Trophoblast cell (in vitro differentiated cells and primary cell): ENCODE results near the gene TLR2.

Experiments used
- DNase-seq, 2 donors: peaks; one replicate each; pipeline ENCODE4 v3.0.0-alpha.2; 2016
- H2AFZ ChIP-seq: 2 replicates; pipeline ENCODE4 v1.6.1; 2013; ENCODE audit warnings: low read length, moderate library complexity, mild to moderate bottlenecking; ENCODE audit not compliant: insufficient read depth, poor library complexity
- H2AK5ac ChIP-seq: 2 replicates; pipeline ENCODE4 v1.6.1; 2013; ENCODE audit warnings: mild to moderate bottlenecking, low read length
- H2BK120ac ChIP-seq: 2 replicates; pipeline ENCODE4 v1.6.1; 2013; ENCODE audit warnings: low read length, mild to moderate bottlenecking, moderate library complexity; ENCODE audit not compliant: insufficient read depth, poor library complexity
- H2BK12ac ChIP-seq: 2 replicates; pipeline ENCODE4 v1.6.1; 2013; ENCODE audit warnings: mild to moderate bottlenecking, low read length, moderate library complexity
- H2BK5ac ChIP-seq: 2 replicates; pipeline ENCODE4 v1.6.1; 2013; ENCODE audit warnings: low read length, low read depth, moderate library complexity, mild to moderate bottlenecking; ENCODE audit not compliant: poor library complexity
- H3K14ac ChIP-seq: 2 replicates; pipeline ENCODE4 v1.6.1; 2013; ENCODE audit warnings: mild to moderate bottlenecking, low read length
- H3K18ac ChIP-seq: 2 replicates; pipeline ENCODE4 v1.6.1; 2013; ENCODE audit warnings: mild to moderate bottlenecking, low read length
- H3K23ac ChIP-seq: 2 replicates; pipeline ENCODE4 v1.6.1; 2013; ENCODE audit warnings: low read length
- H3K27ac ChIP-seq: 2 replicates; pipeline ENCODE4 v1.5.1; 2013; ENCODE audit warnings: low read depth, mild to moderate bottlenecking, inconsistent platforms, low read length, moderate library complexity
- H3K27me3 ChIP-seq: 2 replicates; pipeline ENCODE4 v1.6.1; 2013; ENCODE audit warnings: inconsistent platforms, mild to moderate bottlenecking, low read length, moderate library complexity; ENCODE audit not compliant: insufficient read depth
- H3K36me3 ChIP-seq, 2 experiments: 1 replicate in 1 of 2; 2 replicates in 1 of 2; pipeline ENCODE4 v1.6.1; 2013; ENCODE audit warnings: low read length in 2 of 2, mild to moderate bottlenecking in 2 of 2, moderate library complexity in 1 of 2; ENCODE audit not compliant: insufficient read depth in 2 of 2, control insufficient read depth in 1 of 2
- H3K4ac ChIP-seq: 2 replicates; pipeline ENCODE4 v1.6.1; 2013; ENCODE audit warnings: low read depth, mild to moderate bottlenecking, low read length, moderate library complexity
- H3K4me1 ChIP-seq, 2 experiments: 1 replicate in 1 of 2; 2 replicates in 1 of 2; pipeline ENCODE4 v1.6.1; 2013; ENCODE audit warnings: low read length in 2 of 2, mild to moderate bottlenecking in 2 of 2, moderate library complexity in 1 of 2; ENCODE audit not compliant: insufficient read depth in 2 of 2, control insufficient read depth in 1 of 2
- H3K4me2 ChIP-seq: 2 replicates; pipeline ENCODE4 v1.6.1; 2013; ENCODE audit warnings: inconsistent platforms, mild to moderate bottlenecking, low read length, moderate library complexity
- H3K4me3 ChIP-seq: 2 replicates; pipeline ENCODE4 v1.5.1; 2013; ENCODE audit warnings: mild to moderate bottlenecking, low read depth, low read length, inconsistent platforms
- H3K79me1 ChIP-seq: one replicate; pipeline ENCODE4 v1.6.1; 2013; ENCODE audit warnings: low read length
- H3K79me2 ChIP-seq: 2 replicates; pipeline ENCODE4 v1.6.1; 2013; ENCODE audit warnings: low read length, mild to moderate bottlenecking; ENCODE audit not compliant: control insufficient read depth, insufficient read depth, poor library complexity
- H3K9ac ChIP-seq: 2 replicates; pipeline ENCODE4 v1.6.1; 2013; ENCODE audit warnings: mild to moderate bottlenecking, low read length
- H3K9me3 ChIP-seq: 2 replicates; pipeline ENCODE4 v1.6.1; 2013; ENCODE audit warnings: low read depth, mild to moderate bottlenecking, control low read depth, inconsistent platforms, low read length; ENCODE audit not compliant: insufficient read depth
- H4K12ac ChIP-seq: 2 replicates; pipeline ENCODE4 v1.6.1; 2013; ENCODE audit warnings: low read depth, mild to moderate bottlenecking, low read length, moderate library complexity
- H4K8ac ChIP-seq: 2 replicates; pipeline ENCODE4 v1.6.1; 2013; ENCODE audit warnings: low read depth, mild to moderate bottlenecking, low read length, moderate library complexity
- H4K91ac ChIP-seq: one replicate; pipeline ENCODE4 v1.6.1; 2013; ENCODE audit warnings: low read depth, mild to moderate bottlenecking, low read length, moderate library complexity
- WGBS: extraction: QIAGEN DNeasy Blood & Tissue Kit; methylation state at CpG from one replicate; pipeline ENCODE4 v1.1.7; 2013; ENCODE audit warnings: missing lambda C conversion rate; ENCODE audit not compliant: insufficient read length, insufficient coverage; ENCODE audit errors: extremely low coverage; 5-methylcytosine and 5-hydroxymethylcytosine counted together

Gene TLR2

GRCh38 chr4:153683763-153684181 is 308 bp upstream of the TLR2 start:
- peaks cover 5% of the 10 kb centered on the region for H3K9me3 ChIP-seq

DNA sequence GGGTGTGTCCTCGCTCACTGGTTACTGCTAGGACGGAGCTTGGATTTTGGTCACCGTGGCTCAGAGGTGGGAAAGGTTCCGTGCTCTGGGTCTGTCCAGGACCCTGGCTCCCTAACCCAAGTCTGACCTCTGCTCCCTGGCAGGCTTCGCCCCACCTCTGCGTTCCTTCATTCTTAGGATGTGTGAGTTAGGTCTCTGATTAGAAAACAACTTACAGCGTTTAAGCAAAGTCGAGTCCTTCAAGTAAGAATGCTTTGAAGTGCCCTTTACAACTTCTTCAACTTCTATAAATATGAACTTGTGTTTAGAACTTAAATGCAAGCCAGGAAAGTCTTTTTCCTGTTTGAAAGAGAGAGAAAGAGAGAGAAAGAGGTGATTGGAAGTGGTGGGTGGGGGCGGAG is 891 bp downstream of the TLR2 start:
- no CpG with 5 or more reads among the region's 9 CpGs for WGBS
- Histone ChIP-seq H3K4me3 (peak overlapping the region; percentile 61), H3K27ac (no peak overlapping the region), H3K14ac (no peak overlapping the region), H4K12ac (no peak overlapping the region), H2BK120ac (no peak overlapping the region), H2BK12ac (no peak overlapping the region), H3K27me3 (peaks cover 21% of the 10 kb centered on the region), H3K4me2 (peak overlapping the region; percentile 94), H3K9ac (no peak overlapping the region), H3K4me1 (peaks cover 11 to 13% of the 10 kb centered on the region in 2 experiments), H3K18ac (no peak overlapping the region), H3K36me3 (no peaks in the 10 kb centered on the region), H3K4ac (no peak overlapping the region), H3K79me2 (no peaks in the 10 kb centered on the region), H3K9me3 (peaks cover 5% of the 10 kb centered on the region), H3K79me1 (no peaks in the 10 kb centered on the region), H2BK5ac (no peak overlapping the region), H4K8ac (no peak overlapping the region), H3K23ac (no peak overlapping the region), H2AK5ac (no peak overlapping the region), H2AFZ (no peak overlapping the region), H4K91ac (no peak overlapping the region)
- no peak for DNase-seq

More at GRCh38 chr4:153683763-153684181, 308 bp upstream of the TLR2 start:
- Histone ChIP-seq H3K79me2 (no peaks in the 10 kb centered on the region), H3K14ac (no peak overlapping the region), H2BK5ac (no peak overlapping the region), H3K23ac (no peak overlapping the region), H3K4me2 (peak overlapping the region; percentile 94), H3K36me3 (no peaks in the 10 kb centered on the region), H3K27me3 (peaks cover 21% of the 10 kb centered on the region), H2AFZ (peak overlapping the region; percentile 57), H3K4ac (no peak overlapping the region), H3K79me1 (no peaks in the 10 kb centered on the region), H4K8ac (no peak overlapping the region), H3K4me1 (peaks cover 11 to 13% of the 10 kb centered on the region in 2 experiments), H3K27ac (no peak overlapping the region), H4K91ac (no peak overlapping the region), H3K18ac (no peak overlapping the region), H2AK5ac (no peak overlapping the region), H2BK120ac (no peak overlapping the region), H2BK12ac (no peak overlapping the region), H3K9ac (no peak overlapping the region), H4K12ac (no peak overlapping the region), H3K4me3 (peak overlapping the region; percentile 61)
- no CpG with 5 or more reads among the region's 27 CpGs for WGBS
- no peak for DNase-seq

DNA sequence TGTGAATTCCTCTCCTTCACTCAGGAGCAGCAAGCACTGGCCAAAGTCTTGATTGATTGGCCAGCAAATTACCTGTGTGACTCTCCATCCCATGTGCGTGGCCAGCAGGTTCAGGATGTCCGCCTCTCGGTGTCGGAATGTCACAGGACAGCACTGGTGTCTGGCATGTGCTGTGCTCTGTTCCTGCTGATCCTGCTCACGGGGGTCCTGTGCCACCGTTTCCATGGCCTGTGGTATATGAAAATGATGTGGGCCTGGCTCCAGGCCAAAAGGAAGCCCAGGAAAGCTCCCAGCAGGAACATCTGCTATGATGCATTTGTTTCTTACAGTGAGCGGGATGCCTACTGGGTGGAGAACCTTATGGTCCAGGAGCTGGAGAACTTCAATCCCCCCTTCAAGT is 20.4 kb downstream of the TLR2 start:
- no CpG with 5 or more reads among the region's 7 CpGs for WGBS
- H3K79me2 ChIP-seq: no peaks in the 10 kb centered on the region
- no peak overlapping the region for H2BK5ac ChIP-seq

GRCh38 chr4:153705743-153706468 is 21.8 kb downstream of the TLR2 start:
- Histone ChIP-seq H3K4ac (no peak overlapping the region), H2BK12ac (no peak overlapping the region), H3K27me3 (no peaks in the 10 kb centered on the region), H2BK120ac (no peak overlapping the region), H3K18ac (no peak overlapping the region), H3K79me1 (no peaks in the 10 kb centered on the region), H3K79me2 (no peaks in the 10 kb centered on the region), H4K91ac (no peak overlapping the region), H4K8ac (no peak overlapping the region), H3K36me3 (no peaks in the 10 kb centered on the region), H3K23ac (no peak overlapping the region), H3K4me2 (no peak overlapping the region), H4K12ac (no peak overlapping the region), H3K9me3 (no peaks in the 10 kb centered on the region), H3K4me1 (no peaks in the 10 kb centered on the region), H3K4me3 (no peak overlapping the region), H2AFZ (no peak overlapping the region), H3K9ac (no peak overlapping the region), H3K14ac (no peak overlapping the region), H2BK5ac (no peak overlapping the region), H2AK5ac (no peak overlapping the region), H3K27ac (no peak overlapping the region)
- DNase-seq: no peak
- no CpG with 5 or more reads among the region's 2 CpGs for WGBS

More for the DNA sequence above, 20.4 kb downstream of the TLR2 start:
- H3K79me1 ChIP-seq: no peaks in the 10 kb centered on the region
- no peak overlapping the region for H3K4me2 ChIP-seq
- H2AK5ac ChIP-seq: no peak overlapping the region
- no peak overlapping the region for H4K91ac ChIP-seq
- H2BK120ac ChIP-seq: no peak overlapping the region
- H3K4me1 ChIP-seq: no peaks in the 10 kb centered on the region
- H4K12ac ChIP-seq: no peak overlapping the region
- no peak overlapping the region for H3K14ac ChIP-seq
- no peak overlapping the region for H3K4me3 ChIP-seq
- H3K18ac ChIP-seq: no peak overlapping the region
- H3K36me3 ChIP-seq: no peaks in the 10 kb centered on the region
- no peak overlapping the region for H2BK12ac ChIP-seq
- DNase-seq: no peak
- H3K9me3 ChIP-seq: no peaks in the 10 kb centered on the region
- H3K27ac ChIP-seq: no peak overlapping the region
- no peak overlapping the region for H3K9ac ChIP-seq
- no peak overlapping the region for H3K4ac ChIP-seq
- H4K8ac ChIP-seq: no peak overlapping the region
- H2AFZ ChIP-seq: no peak overlapping the region
- H3K27me3 ChIP-seq: no peaks in the 10 kb centered on the region
- no peak overlapping the region for H3K23ac ChIP-seq
